SU-DHL-6 (cell line): ENCODE data around the gene APC.

Experiments used
- H2AFZ ChIP-seq: fragments of 200-600 bp; sonication (generic); 2 replicates; pipeline ENCODE4 v1.6.1; 2014; ENCODE audit warnings: low read depth, mild to moderate bottlenecking, moderate library complexity, mixed read lengths, antibody characterized with exemption, low read length; ENCODE audit not compliant: severe bottlenecking
- H3F3A ChIP-seq: fragments of 200-600 bp; shearing (Covaris generic); 2 replicates; pipeline ENCODE4 v1.6.0; 2016; ENCODE audit warnings: antibody characterized with exemption, mild to moderate bottlenecking; ENCODE audit not compliant: insufficient read depth
- H3K27ac ChIP-seq: fragments of 200-600 bp; sonication (generic); 2 replicates; pipeline ENCODE4 v1.5.1; 2016; ENCODE audit warnings: low read depth, mild to moderate bottlenecking, low read length, moderate library complexity, mixed read lengths
- H3K27me3 ChIP-seq: fragments of 200-600 bp; sonication (generic), shearing (Covaris generic); 2 replicates; pipeline ENCODE4 v1.6.0; 2014; ENCODE audit warnings: mild to moderate bottlenecking, low read length
- H3K36me3 ChIP-seq: fragments of 200-600 bp; sonication (generic); 2 replicates; pipeline ENCODE4 v1.6.1; 2014; ENCODE audit warnings: mild to moderate bottlenecking, low read length, mixed read lengths
- H3K4me2 ChIP-seq: fragments of 300-600, 200-600 bp; shearing (Covaris generic), sonication (generic); 2 replicates; pipeline ENCODE4 v1.6.0; 2014; ENCODE audit warnings: low read length, low read depth, mild to moderate bottlenecking; ENCODE audit not compliant: poor library complexity, severe bottlenecking
- H3K4me3 ChIP-seq: fragments of 200-600 bp; sonication (generic); 2 replicates; pipeline ENCODE4 v1.5.1; 2014; ENCODE audit warnings: antibody characterized with exemption, low read length, mild to moderate bottlenecking, mixed read lengths; ENCODE audit not compliant: insufficient read depth, poor library complexity, severe bottlenecking
- H3K79me2 ChIP-seq: fragments of 200-600 bp; sonication (generic); 2 replicates; pipeline ENCODE4 v1.6.1; 2014; ENCODE audit warnings: mild to moderate bottlenecking, low read length, moderate library complexity; ENCODE audit not compliant: insufficient read depth
- H3K9ac ChIP-seq: fragments of 200-600 bp; sonication (generic); 2 replicates; pipeline ENCODE4 v1.7.0; 2014; ENCODE audit warnings: mild to moderate bottlenecking, low read length
- H3K9me2 ChIP-seq: fragments of 200-600 bp; sonication (generic); replicated peaks from 2 replicates; pipeline ENCODE4 v1.6.1; 2014; ENCODE audit warnings: low read length; ENCODE audit not compliant: insufficient read depth
- H3K9me3 ChIP-seq: fragments of 200-600 bp; sonication (generic); 2 replicates; pipeline ENCODE4 v1.6.1; 2014; ENCODE audit warnings: low read length, mixed read lengths; ENCODE audit not compliant: insufficient read depth
- H4K20me1 ChIP-seq: fragments of 200-600 bp; sonication (generic); 2 replicates; pipeline ENCODE4 v1.6.1; 2014; ENCODE audit warnings: low read depth, mild to moderate bottlenecking, antibody characterized with exemption, low read length, moderate library complexity, mixed read lengths
- CTCF ChIP-seq: fragments of 200-600 bp; sonication (generic); IDR thresholded peaks from one replicate; pipeline ENCODE4 v1.5.1; 2017; ENCODE audit warnings: antibody characterized with exemption, mild to moderate bottlenecking, low read length, moderate library complexity; ENCODE audit not compliant: insufficient read depth, poor library complexity, severe bottlenecking
- EZH2phosphoT487 ChIP-seq: fragments of 200-600 bp; sonication (generic), shearing (Covaris generic); conservative IDR thresholded peaks from 2 replicates; pipeline ENCODE4 v1.6.1; 2018; ENCODE audit warnings: mild to moderate bottlenecking, antibody characterized with exemption, low read length, moderate library complexity, mixed read lengths

The APC gene

GRCh38 chr5:112763165-112763564 is 25.5 kb downstream of the APC start:
- Histone ChIP-seq H3K9me2 (no peaks in the 10 kb centered on the region), H3K4me3 (no peak overlapping the region), H3K9me3 (no peaks in the 10 kb centered on the region), H3F3A (peaks cover 5% of the 10 kb centered on the region; the same call in 1 of the 2 replicates), H2AFZ (no peak overlapping the region), H4K20me1 (no peaks in the 10 kb centered on the region), H3K79me2 (no peaks in the 10 kb centered on the region), H3K27me3 (no peaks in the 10 kb centered on the region), H3K4me2 (no peak overlapping the region), H3K9ac (no peak overlapping the region), H3K36me3 (peaks cover 15% of the 10 kb centered on the region; the same call in 1 of the 2 replicates), H3K27ac (no peak overlapping the region)
- TF ChIP-seq CTCF (no peak), EZH2phosphoT487 (no peak)

GRCh38 chr5:112772124-112772523 is 34.4 kb downstream of the APC start:
- peaks cover 7% of the 10 kb centered on the region; the same call in 1 of the 2 replicates for H3F3A ChIP-seq
- H3K27me3 ChIP-seq = no peaks in the 10 kb centered on the region
- no peaks in the 10 kb centered on the region for H3K79me2 ChIP-seq
- H3K9me2 ChIP-seq = no peaks in the 10 kb centered on the region
- H2AFZ ChIP-seq = no peak overlapping the region
- H3K9ac ChIP-seq = no peak overlapping the region
- TF ChIP-seq CTCF = no peak
- no peak for TF ChIP-seq EZH2phosphoT487
- H3K36me3 ChIP-seq = peaks cover 33% of the 10 kb centered on the region; the same call in 1 of the 2 replicates
- no peak overlapping the region for H3K4me3 ChIP-seq
- no peaks in the 10 kb centered on the region for H3K9me3 ChIP-seq
- H3K4me2 ChIP-seq = no peak overlapping the region
- no peak overlapping the region for H3K27ac ChIP-seq
- no peaks in the 10 kb centered on the region for H4K20me1 ChIP-seq

GRCh38 chr5:112776301-112776856 is 38.7 kb downstream of the APC start:
- H4K20me1 ChIP-seq = no peaks in the 10 kb centered on the region
- no peaks in the 10 kb centered on the region for H3K9me3 ChIP-seq
- no peak overlapping the region for H3K9ac ChIP-seq
- peaks cover 7% of the 10 kb centered on the region; the same call in 1 of the 2 replicates for H3F3A ChIP-seq
- TF ChIP-seq CTCF = no peak
- TF ChIP-seq EZH2phosphoT487 = no peak
- H3K27ac ChIP-seq = no peak overlapping the region
- no peak overlapping the region for H3K4me3 ChIP-seq
- no peaks in the 10 kb centered on the region for H3K79me2 ChIP-seq
- no peak overlapping the region for H3K4me2 ChIP-seq
- peaks cover 23% of the 10 kb centered on the region for H3K36me3 ChIP-seq
- no peaks in the 10 kb centered on the region for H3K9me2 ChIP-seq
- no peaks in the 10 kb centered on the region for H3K27me3 ChIP-seq
- no peak overlapping the region for H2AFZ ChIP-seq
